Measurements from ENCODE around the gene BEX2. TPM values are rescaled to one million over a fixed set of nuclear protein-coding genes. Genes with fewer than 3 reads are reported as not detected.

Gene BEX2
- 1.2 TPM in 1 of 2 replicates, not detected in the other for total RNA-seq

GRCh38 chrX:103310555-103311398, at the start of gene BEX2:
BEX2 (minus strand) TSS chrX:103310990; CDS start chrX:103309976, 1,014 bp downstream.

GRCh38 chrX:103356130-103356798, 45.5 kb upstream of the BEX2 start, which contains the start of gene TCEAL9:
TCEAL9 (plus strand) TSS chrX:103356506; CDS start chrX:103357685, 1,179 bp downstream.

GRCh38 chrX:103329991-103330390, 19.2 kb upstream of the BEX2 start, which contains the start of gene TCEAL7:
TCEAL7 (plus strand) TSS chrX:103330239; CDS start chrX:103331404, 1,165 bp downstream.

GRCh38 chrX:103276581-103277002, 34.2 kb downstream of the BEX2 start, which contains the start of gene TCEAL5:
TCEAL5 (minus strand) TSS chrX:103276750; CDS start chrX:103274563, 2,187 bp downstream.

Other genes with a start within 250 kb of the BEX2 start
- gene BEX1, start 246.8 kb downstream of the BEX2 start, total RNA-seq = 1.8 and 3.7 TPM in 2 replicates
- gene NXF3, start 217.8 kb downstream of the BEX2 start, total RNA-seq = not detected in 2 replicates
- 12.4 and 17.9 TPM in 2 replicates for gene BEX4, start 95.9 kb downstream of the BEX2 start, total RNA-seq
- 82.2 and 105 TPM in 2 replicates for gene TCEAL8, start 55.8 kb downstream of the BEX2 start, total RNA-seq
- not detected in 2 replicates for gene TCEAL5, start 34.2 kb downstream of the BEX2 start, total RNA-seq
- 43.2 and 54.9 TPM in 2 replicates for gene TCEAL7, start 19.2 kb upstream of the BEX2 start, total RNA-seq
- gene TCEAL9, start 45.5 kb upstream of the BEX2 start, total RNA-seq = 73.2 and 117 TPM in 2 replicates
- gene BEX3, start 65.5 kb upstream of the BEX2 start, total RNA-seq = 264 and 317 TPM in 2 replicates
- not detected in 2 replicates for gene RAB40A, start 208.5 kb upstream of the BEX2 start, total RNA-seq

Measured in myometrial cell (primary cell).